Gastrocnemius medialis (tissue), 4 donors: ENCODE measurements around the gene CPNE5.

Experiments used
- POLR2A ChIP-seq, 2 donors: fragments of 450-650 bp; IDR thresholded peaks; one replicate each; pipeline ENCODE4 v1.6.1; 2017; ENCODE audit warnings: antibody characterized with exemption in 2 of 2, mild to moderate bottlenecking in 2 of 2, moderate library complexity in 2 of 2
- TF ChIP-seq, protein P1 (sequence below), 5 experiments: fragments of 450-650 bp in 3 of 5; fragments of 200-600 bp in 2 of 5; sonication (generic) in 2 of 5; IDR thresholded peaks in 4 of 5; conservative IDR thresholded peaks in 1 of 5; 1 replicate in 4 of 5; 2 replicates in 1 of 5; pipeline ENCODE4 v1.5.1; 2016 to 2019; ENCODE audit warnings: antibody characterized with exemption in 5 of 5, mild to moderate bottlenecking in 3 of 5, moderate library complexity in 3 of 5

DNA sequence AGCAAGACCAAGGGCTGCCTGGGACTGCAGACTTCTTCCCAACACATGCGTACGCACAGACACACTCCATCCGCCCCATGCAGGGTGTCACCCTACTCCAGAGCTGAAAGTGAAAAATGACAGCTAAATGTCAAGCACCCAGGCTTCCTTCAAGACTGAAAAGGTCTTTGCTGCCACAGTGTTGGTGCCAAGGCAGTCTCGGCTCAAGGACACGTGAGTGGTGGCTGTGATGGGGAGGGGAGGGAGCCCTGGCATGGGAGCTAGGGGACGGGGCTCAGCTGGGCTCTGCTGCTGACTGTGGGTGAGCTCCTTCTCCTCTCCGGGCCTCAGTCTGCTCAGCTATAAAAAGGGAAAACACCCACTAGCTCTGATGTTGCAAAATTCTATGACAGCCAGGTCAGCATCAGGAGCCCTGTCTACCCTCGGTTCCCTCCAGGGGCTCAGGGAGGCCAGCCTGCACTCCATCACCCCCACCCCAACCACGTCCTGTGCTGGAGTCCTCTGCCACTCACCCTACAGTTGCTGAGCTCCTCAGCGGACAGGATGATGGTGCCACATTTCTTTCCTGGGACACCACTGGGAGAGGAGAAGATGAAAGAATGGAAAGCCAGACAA, 47.6 kb downstream of the CPNE5 start:
- TF ChIP-seq, protein P1, sequence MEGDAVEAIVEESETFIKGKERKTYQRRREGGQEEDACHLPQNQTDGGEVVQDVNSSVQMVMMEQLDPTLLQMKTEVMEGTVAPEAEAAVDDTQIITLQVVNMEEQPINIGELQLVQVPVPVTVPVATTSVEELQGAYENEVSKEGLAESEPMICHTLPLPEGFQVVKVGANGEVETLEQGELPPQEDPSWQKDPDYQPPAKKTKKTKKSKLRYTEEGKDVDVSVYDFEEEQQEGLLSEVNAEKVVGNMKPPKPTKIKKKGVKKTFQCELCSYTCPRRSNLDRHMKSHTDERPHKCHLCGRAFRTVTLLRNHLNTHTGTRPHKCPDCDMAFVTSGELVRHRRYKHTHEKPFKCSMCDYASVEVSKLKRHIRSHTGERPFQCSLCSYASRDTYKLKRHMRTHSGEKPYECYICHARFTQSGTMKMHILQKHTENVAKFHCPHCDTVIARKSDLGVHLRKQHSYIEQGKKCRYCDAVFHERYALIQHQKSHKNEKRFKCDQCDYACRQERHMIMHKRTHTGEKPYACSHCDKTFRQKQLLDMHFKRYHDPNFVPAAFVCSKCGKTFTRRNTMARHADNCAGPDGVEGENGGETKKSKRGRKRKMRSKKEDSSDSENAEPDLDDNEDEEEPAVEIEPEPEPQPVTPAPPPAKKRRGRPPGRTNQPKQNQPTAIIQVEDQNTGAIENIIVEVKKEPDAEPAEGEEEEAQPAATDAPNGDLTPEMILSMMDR (IDR thresholded peaks at IDR 0.05 in 4 of 5, conservative IDR thresholded peaks at IDR 0.05 in 1 of 5) = no peak
- TF ChIP-seq POLR2A (IDR thresholded peaks at IDR 0.05) = no peak
